GM18909 (cell line): ENCODE data around the gene CEND1.

Experiments used
- ATAC-seq: cut with Tn5 transposase; IDR thresholded peaks from one replicate; pipeline ENCODE4 v1.9.1; 2021; ENCODE audit warnings: mild to moderate bottlenecking; ENCODE audit not compliant: unreplicated experiment, poor library complexity

The CEND1 gene

GRCh38 chr11:827897-828192 lies 38.0 kb upstream of the CEND1 start, which contains the start of gene CRACR2B:
CRACR2B (plus strand) TSS chr11:827919; CDS start chr11:828608, 689 bp downstream.
- ATAC-seq = no peak

- ATAC-seq = no peak
Observed at GRCh38 chr11:827146-827896, 37.4 kb upstream of the CEND1 start.

- no peak for ATAC-seq
Observed at GRCh38 chr11:826836-827145, 36.9 kb upstream of the CEND1 start.

GRCh38 chr11:826227-826621 lies 36.3 kb upstream of the CEND1 start:
- ATAC-seq = no peak

GRCh38 chr11:825366-826226 lies 35.7 kb upstream of the CEND1 start:
- ATAC-seq = no peak

GRCh38 chr11:824942-825341 lies 35.1 kb upstream of the CEND1 start:
- no peak for ATAC-seq

GRCh38 chr11:824292-824880 lies 34.5 kb upstream of the CEND1 start:
- no peak for ATAC-seq

- no peak for ATAC-seq
Observed at GRCh38 chr11:823441-824291, 33.8 kb upstream of the CEND1 start.

GRCh38 chr11:821512-822371 lies 31.9 kb upstream of the CEND1 start:
- ATAC-seq = no peak

- no peak for ATAC-seq
Observed at GRCh38 chr11:820655-821511, 31.0 kb upstream of the CEND1 start.

GRCh38 chr11:819943-820649 lies 30.2 kb upstream of the CEND1 start:
- peak; percentile 67 for ATAC-seq

GRCh38 chr11:819129-819931 lies 29.4 kb upstream of the CEND1 start:
- ATAC-seq = peak; percentile 70

GRCh38 chr11:818396-819128 lies 28.7 kb upstream of the CEND1 start, which contains the start of gene PNPLA2:
PNPLA2 (plus strand) TSS chr11:818914; CDS start chr11:819719, 805 bp downstream.
- ATAC-seq = peak; percentile 4

GRCh38 chr11:816433-816779 lies 26.5 kb upstream of the CEND1 start:
- no peak for ATAC-seq

- no peak for ATAC-seq
Observed at GRCh38 chr11:815675-816432, 26.0 kb upstream of the CEND1 start.
